IMR-90 (cell line): ENCODE measurements around the gene RIMS3.

ENCODE experiments used
- CEBPB ChIP-seq: IDR thresholded peaks from 2 replicates; pipeline ENCODE4 v1.6.1; 2012; ENCODE audit warnings: low read depth, low read length, improper control_type of control experiment
- CHD1 ChIP-seq: IDR thresholded peaks from 2 replicates; pipeline ENCODE4 v1.6.1; 2012; ENCODE audit warnings: low read depth, low read length, improper control_type of control experiment
- CTCF ChIP-seq: conservative IDR thresholded peaks from 2 replicates; pipeline ENCODE4 v1.5.1; 2012; ENCODE audit warnings: mild to moderate bottlenecking, low read depth, low read length, improper control_type of control experiment
- FOS ChIP-seq: fragments of 150-350 bp; IDR thresholded peaks from 2 replicates; pipeline ENCODE4 v1.6.1; 2016; ENCODE audit warnings: low read depth, low read length
- MAZ ChIP-seq: IDR thresholded peaks from 2 replicates; pipeline ENCODE4 v1.6.1; 2012; ENCODE audit warnings: low read depth, mild to moderate bottlenecking, low read length, improper control_type of control experiment, moderate library complexity, borderline replicate concordance
- MXI1 ChIP-seq: IDR thresholded peaks from 2 replicates; pipeline ENCODE4 v1.6.1; 2012; ENCODE audit warnings: low read depth, mild to moderate bottlenecking, low read length, moderate library complexity, borderline replicate concordance
- POLR2A ChIP-seq: IDR thresholded peaks from 2 replicates; pipeline ENCODE4 v1.6.1; 2012; ENCODE audit warnings: mild to moderate bottlenecking, low read depth, low read length
- RAD21 ChIP-seq: IDR thresholded peaks from 2 replicates; pipeline ENCODE4 v1.6.1; 2012; ENCODE audit warnings: low read length, improper control_type of control experiment
- RFX5 ChIP-seq: IDR thresholded peaks from 2 replicates; pipeline ENCODE4 v1.8.0; 2012; ENCODE audit warnings: low read depth, mild to moderate bottlenecking, low read length, moderate library complexity
- SMC3 ChIP-seq: fragments of 150-350 bp; IDR thresholded peaks from 2 replicates; pipeline ENCODE4 v1.6.1; 2016; ENCODE audit warnings: low read depth, mild to moderate bottlenecking, antibody characterized with exemption, low read length, moderate library complexity
- USF2 ChIP-seq: fragments of 150-350 bp; IDR thresholded peaks from 2 replicates; pipeline ENCODE4 v1.6.1; 2017; ENCODE audit warnings: mild to moderate bottlenecking, antibody characterized with exemption, low read length, low read depth
- TF ChIP-seq, protein P1 (sequence below): fragments of 150-350 bp; IDR thresholded peaks from 2 replicates; pipeline ENCODE4 v1.6.1; 2016; ENCODE audit warnings: low read depth, mild to moderate bottlenecking, low read length, moderate library complexity, borderline replicate concordance

- TF ChIP-seq FOS: no peak
- TF ChIP-seq MXI1: no peak
- TF ChIP-seq MAZ: no peak
- no peak for TF ChIP-seq CTCF
- no peak for TF ChIP-seq CEBPB
- no peak for TF ChIP-seq USF2
- no peak for TF ChIP-seq POLR2A
- no peak for TF ChIP-seq CHD1
- TF ChIP-seq, protein P1, sequence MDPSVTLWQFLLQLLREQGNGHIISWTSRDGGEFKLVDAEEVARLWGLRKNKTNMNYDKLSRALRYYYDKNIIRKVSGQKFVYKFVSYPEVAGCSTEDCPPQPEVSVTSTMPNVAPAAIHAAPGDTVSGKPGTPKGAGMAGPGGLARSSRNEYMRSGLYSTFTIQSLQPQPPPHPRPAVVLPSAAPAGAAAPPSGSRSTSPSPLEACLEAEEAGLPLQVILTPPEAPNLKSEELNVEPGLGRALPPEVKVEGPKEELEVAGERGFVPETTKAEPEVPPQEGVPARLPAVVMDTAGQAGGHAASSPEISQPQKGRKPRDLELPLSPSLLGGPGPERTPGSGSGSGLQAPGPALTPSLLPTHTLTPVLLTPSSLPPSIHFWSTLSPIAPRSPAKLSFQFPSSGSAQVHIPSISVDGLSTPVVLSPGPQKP: no peak
- TF ChIP-seq SMC3: no peak
- no peak for TF ChIP-seq RFX5
- TF ChIP-seq RAD21: no peak
Observed at GRCh38 chr1:40712997-40713396, 47.5 kb upstream of the RIMS3 start.
